HepG2 (cell line): Measurements from ENCODE around the gene EIF4G3. TPM values are rescaled to one million over a fixed set of nuclear protein-coding genes. Genes with fewer than 3 reads are reported as not detected.

Source experiments
- AHR ChIP-seq: IDR thresholded peaks from 2 replicates; pipeline ENCODE4 v1.6.1; 2018; ENCODE audit warnings: missing genetic modification reagents, missing compliant biosample characterization
- ARNT ChIP-seq: fragments of 450-650 bp; IDR thresholded peaks from 2 replicates; pipeline ENCODE4 v1.6.1; 2017
- ATF1 ChIP-seq: IDR thresholded peaks from 2 replicates; pipeline ENCODE4 v1.6.1; 2016; ENCODE audit warnings: mild to moderate bottlenecking, control low read depth
- CBX1 ChIP-seq: IDR thresholded peaks from one replicate; pipeline ENCODE4 v1.6.1; 2016; ENCODE audit warnings: antibody characterized with exemption, low read depth
- CHD2 ChIP-seq: IDR thresholded peaks from 2 replicates; pipeline ENCODE4 v1.6.1; 2011; ENCODE audit warnings: low read depth, low read length, improper control_type of control experiment
- FOXK1 ChIP-seq: sonication (generic); formaldehyde crosslinking; IDR thresholded peaks from 2 replicates; pipeline ENCODE4 v1.4.0; 2020; ENCODE audit warnings: low read depth, missing genetic modification reagents, borderline replicate concordance
- GABPA ChIP-seq, 2 experiments: IDR thresholded peaks; 2 replicates each; pipeline ENCODE4 v1.6.1; 2011 to 2016; ENCODE audit warnings: low read depth in 2 of 2, low read length in 1 of 2, missing biosample characterization in 1 of 2, missing genetic modification characterization in 1 of 2
- MAFF ChIP-seq: IDR thresholded peaks from 2 replicates; pipeline ENCODE4 v1.6.1; 2011; ENCODE audit warnings: low read depth, low read length, improper control_type of control experiment
- PITX1 ChIP-seq: sonication (generic); formaldehyde crosslinking; IDR thresholded peaks from 2 replicates; pipeline ENCODE4 v1.5.1; 2020; ENCODE audit warnings: mild to moderate bottlenecking, missing genetic modification reagents
- SOX6 ChIP-seq, 2 experiments: fragments of 450-650 bp in 1 of 2; sonication (generic) in 1 of 2; formaldehyde crosslinking in 1 of 2; IDR thresholded peaks; 2 replicates each; pipeline versions ENCODE4 v1.4.0 to v1.6.1; 2017 to 2020; ENCODE audit warnings: antibody characterized with exemption in 1 of 2, mild to moderate bottlenecking in 1 of 2, missing genetic modification reagents in 1 of 2
- SP2 ChIP-seq: sonication (generic); formaldehyde crosslinking; IDR thresholded peaks from 2 replicates; pipeline ENCODE4 v1.5.1; 2020; ENCODE audit warnings: mild to moderate bottlenecking, missing genetic modification reagents
- SUZ12 ChIP-seq: fragments of 150-350 bp; IDR thresholded peaks from 2 replicates; pipeline ENCODE4 v1.6.1; 2014; ENCODE audit warnings: low read depth, low read length
- TARDBP ChIP-seq: sonication (generic); formaldehyde crosslinking; IDR thresholded peaks from 2 replicates; pipeline ENCODE4 v1.8.0; 2022; ENCODE audit warnings: mild to moderate bottlenecking, missing genetic modification reagents
- TBL1XR1 ChIP-seq: fragments of 150-350 bp; IDR thresholded peaks from 2 replicates; pipeline ENCODE4 v1.6.1; 2014; ENCODE audit warnings: borderline replicate concordance, low read length; ENCODE audit not compliant: partially characterized antibody
- TCF7 ChIP-seq: sonication (generic); IDR thresholded peaks from 2 replicates; pipeline ENCODE4 v1.6.1; 2016; ENCODE audit warnings: antibody characterized with exemption, low read depth
- YEATS4 ChIP-seq: sonication (generic); formaldehyde crosslinking; IDR thresholded peaks from 2 replicates; pipeline ENCODE4 v1.4.0; 2020; ENCODE audit warnings: missing genetic modification reagents, borderline replicate concordance
- ZBTB20 ChIP-seq: sonication (generic); formaldehyde crosslinking; IDR thresholded peaks from 2 replicates; pipeline ENCODE4 v1.8.1; 2023; ENCODE audit warnings: missing genetic modification reagents, low read depth, mild to moderate bottlenecking, borderline replicate concordance
- ZFP62 ChIP-seq: sonication (generic); formaldehyde crosslinking; IDR thresholded peaks from 2 replicates; pipeline ENCODE4 v1.4.0; 2020; ENCODE audit warnings: missing genetic modification reagents
- ZKSCAN1 ChIP-seq: fragments of 150-350 bp; IDR thresholded peaks from 2 replicates; pipeline ENCODE4 v1.6.1; 2014; ENCODE audit warnings: low read length
- ZNF251 ChIP-seq: sonication (generic); formaldehyde crosslinking; IDR thresholded peaks from 2 replicates; pipeline ENCODE4 v1.9.0; 2021; ENCODE audit warnings: mild to moderate bottlenecking, missing genetic modification reagents
- ZNF275 ChIP-seq: sonication (generic); formaldehyde crosslinking; IDR thresholded peaks from 2 replicates; pipeline ENCODE4 v1.8.0; 2022; ENCODE audit warnings: missing genetic modification reagents, mild to moderate bottlenecking, inconsistent platforms, borderline replicate concordance
- ZNF687 ChIP-seq: sonication (generic); formaldehyde crosslinking; IDR thresholded peaks from 2 replicates; pipeline ENCODE4 v1.5.1; 2020; ENCODE audit warnings: mild to moderate bottlenecking, missing genetic modification reagents, moderate library complexity
- ZUFSP ChIP-seq: sonication (generic); formaldehyde crosslinking; IDR thresholded peaks from 2 replicates; pipeline ENCODE4 v1.9.0; 2021; ENCODE audit warnings: missing genetic modification reagents, mild to moderate bottlenecking, borderline replicate concordance
- polyA plus RNA-seq, 8 experiments: library from polyadenylated mRNA; depleted of rRNA in 3 of 8; stranded (reverse) in 7 of 8; unstranded in 1 of 8; fragments of >200 nt; fragmentation: Illumina TruSeq in 4 of 8; extraction: Trizol in 4 of 8; gene quantifications; 2 replicates each; pipeline versions ENCODE4 v1.2.1 to v1.2.3, GENCODE V29; 2011 to 2016; ENCODE audit warnings: low read depth in 4 of 8, missing spikeins in 1 of 8, mixed read lengths in 1 of 8; ENCODE audit not compliant: insufficient read depth in 1 of 8
- total RNA-seq, 5 experiments: library from RNA; depleted of rRNA; stranded (reverse); fragments of >200 nt; fragmentation: Illumina TruSeq; extraction: Trizol; gene quantifications; 2 replicates each; pipeline ENCODE4 v1.2.3, GENCODE V29; 2016; ENCODE audit warnings: low read depth in 1 of 5

Gene EIF4G3
- total and polyA plus RNA-seq, 2 of the 13 experiments (the other 11 are each of a cell fraction or from before 2014, with no cell fraction given) = 22.2 to 27.6 TPM

GRCh38 chr1:20787029-20787839 is 389.5 kb downstream of the EIF4G3 start, which contains the start of gene HP1BP3 (continued):
- TF ChIP-seq ZBTB20 (CRISPR knock-in tag) (no peak; the same call in 1 of the 2 replicates), YEATS4 (CRISPR knock-in tag) (peak; percentile 47), MAFF (no peak), ZNF251 (no peak), SOX6 (IDR thresholded peaks at IDR 0.05) (no peak), SOX6 (CRISPR knock-in tag; IDR thresholded peaks at IDR 0.05) (no peak), TARDBP (CRISPR knock-in tag) (0 out of 2 replicates have a peak, but pooled peaks have one; percentile 50), TCF7 (no peak), ZFP62 (CRISPR knock-in tag) (no peak), SP2 (CRISPR knock-in tag) (no peak), ZKSCAN1 (no peak), ATF1 (CRISPR knock-in tag) (no peak), ZUFSP (no peak), ZNF275 (CRISPR knock-in tag) (no peak), ARNT (no peak), PITX1 (CRISPR knock-in tag) (0 out of 2 replicates have a peak, but pooled peaks have one; percentile 25), SUZ12 (no peak), AHR (CRISPR knock-in tag) (no peak), FOXK1 (CRISPR knock-in tag) (no peak), TBL1XR1 (no peak), ZNF687 (no peak; the same call in 1 of the 2 replicates), CHD2 (no peak), CBX1 (no peak), GABPA (IDR thresholded peaks at IDR 0.05; ENCODE audit: low read depth, low read length) (no peak), GABPA (CRISPR knock-in tag; IDR thresholded peaks at IDR 0.05; ENCODE audit: low read depth) (no peak)
